IPS DF 4.7 (cell line): Measurements from ENCODE around the gene AARS1.
"Not testable (repeated sequence)": the region's sequence is repeated elsewhere in the genome, so short reads cannot be mapped to it uniquely, and the experiment has no call there.

Experiments used
- DNase-seq: peaks from one replicate; pipeline ENCODE4 v3.0.0-alpha.2; 2013; ENCODE audit warnings: low spot score; ENCODE audit errors: extremely low read depth

The AARS1 gene

DNA sequence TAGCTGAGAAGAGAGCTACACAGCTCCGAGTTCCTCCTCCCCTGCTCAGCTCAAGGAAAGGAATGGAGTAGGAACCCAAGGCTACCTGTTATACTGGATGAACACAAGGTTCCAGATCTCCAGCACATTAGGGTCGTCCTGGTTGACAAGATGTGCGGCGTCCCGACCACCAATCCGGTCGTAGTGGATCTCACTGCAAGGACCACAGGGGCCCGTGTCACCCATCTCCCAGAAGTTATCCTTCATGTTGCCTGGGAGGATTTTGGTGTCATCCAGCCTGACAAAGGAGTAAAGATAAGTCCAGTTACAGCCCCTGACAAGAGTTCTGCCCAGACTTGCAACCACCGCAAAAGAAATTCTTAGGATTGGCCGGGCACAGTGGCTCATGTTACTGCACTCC lies 17.6 kb downstream of the AARS1 start:
- no peak for DNase-seq

- DNase-seq, result no peak
Observed at GRCh38 chr16:70270176-70270575, 19.1 kb downstream of the AARS1 start.

DNA sequence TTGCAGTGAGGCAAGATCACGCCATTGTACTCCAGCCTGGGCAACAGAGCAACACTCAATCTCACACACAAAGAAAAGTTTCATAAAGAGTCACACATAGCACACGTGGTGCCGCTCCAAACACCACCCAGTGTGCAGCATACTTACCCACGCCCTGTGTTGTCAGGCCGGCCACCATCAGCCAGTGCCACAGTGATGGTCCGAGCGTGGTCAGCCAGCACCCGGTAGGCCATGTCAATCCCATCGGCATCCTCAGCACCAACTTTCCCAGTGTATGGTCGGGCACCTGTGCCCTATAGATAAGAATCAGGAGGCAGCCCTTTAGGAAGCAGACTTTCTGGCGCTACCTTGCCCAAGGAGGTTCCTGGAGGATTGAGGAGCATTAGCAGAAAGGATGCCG lies 19.8 kb downstream of the AARS1 start:
- no peak for DNase-seq

GRCh38 chr16:70267922-70268321 lies 21.4 kb downstream of the AARS1 start:
- DNase-seq, result not testable (repeated sequence)

DNA sequence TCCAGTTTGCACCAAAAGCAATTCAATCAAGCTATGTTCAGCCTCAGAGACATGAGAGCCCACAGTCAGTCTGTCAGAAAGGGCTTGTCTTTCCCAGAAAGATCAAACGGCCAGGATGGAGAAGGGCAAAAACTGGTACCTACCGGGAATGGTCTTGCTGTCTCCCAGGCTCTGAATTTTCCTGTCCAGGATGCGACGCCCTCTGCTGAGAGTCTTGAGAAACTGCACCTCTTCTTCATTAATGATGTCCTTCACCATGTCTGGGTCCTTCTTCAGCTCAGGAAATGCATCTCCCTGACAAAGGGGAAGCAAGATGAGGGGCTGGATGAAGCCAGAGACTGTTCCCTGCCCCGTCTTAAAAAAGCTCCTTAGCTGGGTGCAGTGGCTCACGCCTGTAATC lies 21.8 kb downstream of the AARS1 start:
- no peak for DNase-seq

DNA sequence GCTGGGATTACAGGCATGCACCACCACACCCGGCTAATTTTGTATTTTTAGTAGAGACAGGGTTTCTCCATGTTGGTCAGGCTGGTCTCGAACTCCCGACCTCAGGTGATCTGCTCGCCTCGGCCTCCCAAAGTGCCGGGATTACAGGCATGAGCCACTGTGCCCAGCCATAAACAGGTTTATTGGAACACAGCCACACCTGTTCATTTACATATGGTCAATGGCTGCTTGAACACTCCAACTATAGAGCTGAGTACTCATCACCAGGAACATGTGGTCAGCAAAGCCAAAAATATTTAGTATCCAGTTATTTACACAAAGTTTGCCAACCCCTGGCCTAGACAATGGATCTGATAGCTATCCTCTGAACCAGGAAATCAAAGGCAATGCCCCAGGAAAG lies 29.4 kb downstream of the AARS1 start:
- DNase-seq, result not testable (repeated sequence)

DNA sequence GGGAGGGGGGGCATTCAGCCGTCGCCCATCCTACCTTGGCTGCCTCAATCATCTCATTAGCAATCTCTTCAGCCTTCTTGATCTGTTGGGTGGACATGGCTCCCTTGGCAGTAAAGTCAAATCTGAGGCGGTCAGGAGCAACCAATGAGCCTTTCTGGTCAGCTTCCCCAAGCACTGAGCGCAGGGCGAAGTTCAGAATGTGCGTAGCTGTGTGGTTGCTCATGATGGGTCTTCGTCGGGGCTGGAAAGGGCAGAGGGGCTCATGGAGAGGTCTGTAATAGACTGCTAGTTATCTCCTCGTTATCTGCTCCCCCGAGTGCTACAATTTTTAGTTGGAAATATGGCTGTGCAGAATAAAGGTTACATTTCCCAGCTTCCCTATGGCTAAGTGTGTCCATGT lies 30.4 kb downstream of the AARS1 start:
- DNase-seq, result no peak

- DNase-seq, result no peak
Observed at GRCh38 chr16:70258065-70258464, 31.2 kb downstream of the AARS1 start.

GRCh38 chr16:70257391-70257790 lies 31.9 kb downstream of the AARS1 start:
- no peak for DNase-seq

DNA sequence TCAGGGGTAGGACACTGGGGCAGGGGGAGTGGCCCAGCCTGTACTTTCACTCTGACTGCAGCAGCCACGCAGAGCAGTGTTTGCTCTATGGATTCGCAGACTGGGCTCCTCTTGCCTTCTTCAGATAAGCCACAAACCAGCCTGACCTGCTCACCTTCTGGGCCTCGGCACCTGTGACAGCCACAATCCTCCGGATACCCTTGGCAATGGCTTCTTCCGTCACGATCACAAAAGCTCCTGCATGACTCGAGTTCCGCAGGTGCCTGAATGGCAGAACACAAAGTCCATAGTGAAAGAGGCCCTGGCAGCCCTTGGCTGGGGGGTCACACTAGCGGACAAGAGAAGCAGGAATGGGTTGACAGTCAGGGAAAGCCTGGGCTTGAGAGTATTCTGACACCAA lies 33.7 kb downstream of the AARS1 start:
- no peak for DNase-seq

DNA sequence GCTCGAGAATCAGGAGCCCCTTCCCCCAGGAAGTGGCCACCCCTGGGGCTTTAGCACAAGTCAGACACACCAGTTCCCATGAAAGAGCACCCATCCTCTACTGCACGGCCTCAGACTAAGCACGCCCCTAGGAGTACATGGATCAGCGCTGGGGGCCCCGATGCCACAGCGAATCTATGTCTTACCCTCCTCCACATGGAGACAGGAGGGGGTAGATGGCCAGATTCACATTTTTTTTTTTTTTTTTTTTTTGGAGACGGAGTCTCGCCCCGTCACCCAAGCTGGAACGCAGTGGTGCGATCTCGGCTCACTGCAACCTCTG lies 34.4 kb downstream of the AARS1 start:
- no peak for DNase-seq

GRCh38 chr16:70254180-70254964 lies 34.9 kb downstream of the AARS1 start:
- DNase-seq, result no peak

DNA sequence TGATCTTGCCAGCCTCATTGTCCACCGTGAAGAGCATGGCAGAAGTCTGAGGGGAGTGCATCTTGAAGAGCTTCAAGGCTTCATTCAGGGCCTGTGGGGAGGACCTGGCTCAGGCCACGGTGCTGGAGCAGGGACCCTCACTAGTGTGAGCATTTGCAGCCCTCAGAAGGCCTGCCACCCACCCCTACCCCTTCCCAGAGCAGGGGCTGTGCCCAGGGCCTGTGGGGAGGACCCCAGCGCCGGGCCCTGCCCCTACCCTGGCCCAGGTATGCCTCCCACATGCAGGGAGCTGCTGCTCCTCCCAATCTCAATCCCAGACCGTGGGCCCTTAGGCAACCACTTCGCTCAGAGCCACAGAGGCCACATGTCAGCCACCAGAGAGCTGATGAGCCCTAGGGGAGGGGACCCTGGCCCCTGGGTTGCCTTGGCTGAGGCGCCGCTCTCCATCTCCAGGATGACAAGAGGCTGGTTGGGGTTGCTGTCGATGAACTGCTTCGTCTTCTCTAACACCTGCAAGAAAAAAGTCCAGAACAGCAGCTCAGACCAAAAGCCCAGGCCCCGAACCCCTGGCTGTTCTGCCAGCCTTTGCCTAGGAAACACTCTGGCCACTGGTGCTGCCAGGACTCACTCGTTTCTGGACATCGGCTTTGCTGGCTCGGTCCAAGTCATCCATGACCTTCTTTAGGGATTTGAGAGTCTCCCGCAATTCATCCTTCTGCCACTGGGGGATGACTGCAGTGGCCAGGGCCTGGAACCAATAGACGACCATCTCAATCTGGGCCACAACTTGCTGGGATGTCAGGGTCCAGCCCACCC lies 35.8 kb downstream of the AARS1 start:
- no peak for DNase-seq

GRCh38 chr16:70252355-70252988 lies 36.8 kb downstream of the AARS1 start:
- no peak for DNase-seq

- DNase-seq, result no peak
Observed at GRCh38 chr16:70251629-70252354, 37.5 kb downstream of the AARS1 start, which contains the start of gene EXOSC6. EXOSC6 (minus strand) TSS chr16:70251940; CDS start chr16:70251900, 40 bp downstream.

- no peak for DNase-seq
Observed at GRCh38 chr16:70250748-70251628, 38.3 kb downstream of the AARS1 start.

GRCh38 chr16:70249697-70250096 lies 39.6 kb downstream of the AARS1 start:
- not testable (repeated sequence) for DNase-seq

DNA sequence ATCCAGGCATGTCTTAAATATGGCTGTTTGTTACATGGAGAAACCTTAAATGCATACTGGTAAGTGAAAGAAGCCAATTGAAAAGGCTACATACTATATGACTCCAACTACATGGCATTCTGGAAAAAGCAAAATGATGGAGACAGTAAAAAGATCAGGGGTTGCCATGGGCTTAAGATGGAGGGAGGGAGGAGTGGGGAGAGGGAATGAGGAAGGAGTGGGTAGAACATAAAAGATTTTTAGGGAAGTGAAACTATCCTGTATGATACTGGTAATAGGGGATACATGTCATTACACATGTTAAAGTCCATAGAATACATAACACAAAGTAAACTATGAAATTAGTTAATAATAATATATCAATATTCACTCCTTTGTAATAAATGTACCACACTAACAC lies 50.5 kb downstream of the AARS1 start:
- not testable (repeated sequence) for DNase-seq

DNA sequence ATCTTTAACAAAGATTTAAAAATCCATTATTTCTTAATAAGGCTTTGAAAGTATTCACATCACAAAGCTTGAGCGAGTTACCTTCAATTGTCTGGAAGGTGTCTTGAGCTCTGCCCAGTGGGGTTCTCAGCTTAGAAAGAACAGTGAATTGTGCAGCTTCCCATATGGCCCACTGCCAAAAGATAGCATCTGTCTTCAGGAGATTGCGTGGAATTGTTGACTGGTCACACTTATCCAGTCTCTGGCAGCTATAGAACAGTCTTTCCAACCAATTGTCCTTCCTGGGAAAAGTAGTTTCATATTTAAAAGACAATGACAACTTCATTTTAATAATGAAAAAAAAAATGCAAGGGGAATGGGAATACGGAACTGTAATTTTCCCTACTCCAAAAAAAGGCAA lies 57.5 kb downstream of the AARS1 start:
- DNase-seq, result not testable (repeated sequence)

GRCh38 chr16:70226024-70226423 lies 63.3 kb downstream of the AARS1 start:
- DNase-seq, result not testable (repeated sequence)

DNA sequence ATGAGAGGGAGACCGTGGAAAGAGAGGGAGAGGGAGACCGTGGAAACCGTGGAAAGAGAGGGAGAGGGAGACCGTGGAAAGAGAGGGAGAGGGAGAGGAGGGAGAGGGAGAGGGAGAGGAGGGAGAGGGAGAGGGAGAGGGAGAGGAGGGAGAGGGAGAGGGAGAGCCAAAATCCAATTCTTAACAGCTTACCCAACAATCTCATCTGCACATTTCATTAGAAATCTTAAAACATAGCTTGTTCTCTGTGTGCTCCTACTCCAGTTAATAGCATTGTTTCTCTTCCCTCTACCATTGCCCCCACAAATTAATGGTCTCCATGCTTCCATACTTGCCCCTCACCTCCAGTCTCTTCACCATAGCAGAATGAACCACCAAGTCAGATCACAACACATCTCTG lies 63.9 kb downstream of the AARS1 start:
- not testable (repeated sequence) for DNase-seq
